Measurements from ENCODE around the gene MATN1. TPM values are rescaled to one million over a fixed set of nuclear protein-coding genes. Genes with fewer than 3 reads are reported as not detected.

MATN1 gene
- total RNA-seq, result under 1 TPM; 0.20 to 0.95 (median 0.51) TPM
- under 1 TPM; 0.10 to 0.52 TPM for polyA plus RNA-seq
- long read RNA-seq, donor 1, partial matches to known transcripts, result 1 of 2 reads
- long read RNA-seq, donor 1, other reads (novel, unspliced or antisense), result 1 of 2 reads
- long read RNA-seq, donor 2, result 0 reads
- long read RNA-seq, donor 3, result 0 reads

GRCh38 chr1:30723331-30723755 is at the start of gene MATN1:
TSS of gene MATN1 (minus strand) at chr1:30723585. CDS start at chr1:30723551, 34 bp downstream.
- intact Hi-C loops (cut with DNase I), result loop anchor here (5.0 to 10.0 kb wide), 3 partner anchors 51 to 191 kb away; no protein-coding TSS in a partner anchor

GRCh38 chr1:30771005-30771404 is 47.6 kb upstream of the MATN1 start:
- H3K4me3 ChIP-seq, result no peak overlapping the region
- no peaks in the 10 kb centered on the region for H3K27me3 ChIP-seq
- WGBS, 3 donors, result 82 to 84% (median 84%) methylated on average over 6 of the region's 6 CpGs
- intact Hi-C loops (cut with DNase I), result loop anchor here in 1 of 4 donors (10.0 kb wide), 1 partner anchor 46 kb away; the partner anchor contains the start of gene MATN1
- TF ChIP-seq EP300 (IDR thresholded peaks at IDR 0.05) (no peak), POLR2A (IDR thresholded peaks at IDR 0.05) (no peak), CTCF (IDR thresholded peaks at IDR 0.05) (no peak)
- no peaks in the 10 kb centered on the region for H3K4me1 ChIP-seq (ENCODE audit: insufficient read depth)
- H3K36me3 ChIP-seq, result no peaks in the 10 kb centered on the region
- no peak overlapping the region for H3K27ac ChIP-seq
- no peaks in the 10 kb centered on the region for H3K9me3 ChIP-seq
- DNase-seq, result no peak

More at GRCh38 chr1:30723331-30723755, at the start of gene MATN1:
- TF ChIP-seq CTCF (IDR thresholded peaks at IDR 0.05), result no peak
- no peak for TF ChIP-seq POLR2A (IDR thresholded peaks at IDR 0.05)
- no peak for TF ChIP-seq EP300 (IDR thresholded peaks at IDR 0.05)
- Histone ChIP-seq H3K36me3 (no peaks in the 10 kb centered on the region), H3K4me3 (no peak within 1 kb of the TSS), H3K4me1 (ENCODE audit: insufficient read depth) (peaks cover 1% of the 10 kb centered on the region), H3K9me3 (no peaks in the 10 kb centered on the region), H3K27me3 (no peaks in the 10 kb centered on the region), H3K27ac (no peak within 1 kb of the TSS)
- no peak for DNase-seq
- WGBS, 3 donors, result 90 to 93% (median 91%) methylated on average over 13 to 14 of the region's 14 CpGs

- intact Hi-C loops (cut with DNase I), result loop anchor here in 1 of 4 donors (10.0 kb wide), 1 partner anchor 45 kb away; the partner anchor contains the start of gene MATN1
- 85 to 87% (median 86%) methylated on average over 10 of the region's 10 CpGs for WGBS, 3 donors
These were observed 46.8 kb upstream of the MATN1 start for GRCh38 chr1:30770150-30770549.

More at GRCh38 chr1:30770150-30770549, 46.8 kb upstream of the MATN1 start:
- Histone ChIP-seq H3K4me1 (ENCODE audit: insufficient read depth) (no peaks in the 10 kb centered on the region), H3K36me3 (no peaks in the 10 kb centered on the region), H3K27me3 (no peaks in the 10 kb centered on the region), H3K4me3 (no peak overlapping the region), H3K27ac (no peak overlapping the region), H3K9me3 (no peaks in the 10 kb centered on the region)
- DNase-seq, result no peak
- TF ChIP-seq POLR2A (IDR thresholded peaks at IDR 0.05), result no peak
- TF ChIP-seq EP300 (IDR thresholded peaks at IDR 0.05), result no peak
- no peak for TF ChIP-seq CTCF (IDR thresholded peaks at IDR 0.05)
